ENCODE measurements around the gene THAP12.
A peak's percentile ranks its signal among the peaks of the same experiment; 100 is the strongest.
"Not testable (repeated sequence)": the region's sequence is repeated elsewhere in the genome, so short reads cannot be mapped to it uniquely, and the experiment has no call there.

Gene THAP12, protein sequence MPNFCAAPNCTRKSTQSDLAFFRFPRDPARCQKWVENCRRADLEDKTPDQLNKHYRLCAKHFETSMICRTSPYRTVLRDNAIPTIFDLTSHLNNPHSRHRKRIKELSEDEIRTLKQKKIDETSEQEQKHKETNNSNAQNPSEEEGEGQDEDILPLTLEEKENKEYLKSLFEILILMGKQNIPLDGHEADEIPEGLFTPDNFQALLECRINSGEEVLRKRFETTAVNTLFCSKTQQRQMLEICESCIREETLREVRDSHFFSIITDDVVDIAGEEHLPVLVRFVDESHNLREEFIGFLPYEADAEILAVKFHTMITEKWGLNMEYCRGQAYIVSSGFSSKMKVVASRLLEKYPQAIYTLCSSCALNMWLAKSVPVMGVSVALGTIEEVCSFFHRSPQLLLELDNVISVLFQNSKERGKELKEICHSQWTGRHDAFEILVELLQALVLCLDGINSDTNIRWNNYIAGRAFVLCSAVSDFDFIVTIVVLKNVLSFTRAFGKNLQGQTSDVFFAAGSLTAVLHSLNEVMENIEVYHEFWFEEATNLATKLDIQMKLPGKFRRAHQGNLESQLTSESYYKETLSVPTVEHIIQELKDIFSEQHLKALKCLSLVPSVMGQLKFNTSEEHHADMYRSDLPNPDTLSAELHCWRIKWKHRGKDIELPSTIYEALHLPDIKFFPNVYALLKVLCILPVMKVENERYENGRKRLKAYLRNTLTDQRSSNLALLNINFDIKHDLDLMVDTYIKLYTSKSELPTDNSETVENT

DNA sequence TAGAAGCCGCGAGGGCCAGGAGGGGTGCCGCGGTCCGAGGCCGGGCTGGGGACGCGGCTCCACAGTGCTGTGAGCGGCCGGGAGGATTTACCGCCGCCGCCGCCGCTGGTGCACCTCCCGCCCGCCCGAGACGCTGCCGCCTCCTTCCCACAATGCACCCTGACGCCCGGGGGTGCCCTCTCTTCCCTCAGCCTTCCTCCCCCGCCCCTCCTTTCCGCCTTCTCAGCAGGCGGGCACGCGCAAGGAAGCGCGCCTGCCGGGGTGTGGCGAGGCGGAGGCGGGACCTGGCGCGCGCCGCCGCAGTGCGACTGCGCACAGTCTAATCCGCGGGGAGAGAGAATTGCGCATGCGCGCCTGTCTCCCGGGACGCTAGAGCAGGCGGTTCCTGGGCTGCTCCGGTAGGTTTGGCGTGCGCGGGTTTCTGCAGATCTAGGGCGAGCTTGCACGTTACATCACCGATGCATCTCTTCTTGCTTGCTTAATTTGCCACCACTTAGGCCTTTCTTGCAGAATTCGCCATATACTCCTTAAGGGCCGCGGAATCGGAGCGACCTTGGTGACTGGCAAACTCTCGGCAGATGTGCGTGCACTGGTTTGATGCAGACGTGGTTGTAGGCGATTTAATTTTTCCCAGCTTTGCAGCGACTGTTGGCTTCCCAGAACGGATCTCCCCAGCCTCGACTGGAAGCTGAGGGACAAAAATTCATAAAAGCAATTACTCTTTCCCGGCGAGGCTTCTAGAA is at the start of gene THAP12, which contains the start of gene GVQW3:
Gene THAP12 (minus strand): TSS at position 156 of the 743 bp plus-strand sequence. CDS start 296 bp downstream, outside the sequence.
Gene GVQW3 (plus strand): TSS at position 347 of the 743 bp plus-strand sequence. CDS start 506 bp downstream, outside the sequence.
- Mint-ChIP-seq H3K27ac (peak within 1 kb of the TSS; percentile 92), H3K36me3 (ENCODE audit: low read depth) (no peaks in the 10 kb centered on the region), H3K4me3 (peak within 1 kb of the TSS; percentile 97), H3K4me1 (ENCODE audit: low read depth) (peaks cover 69% of the 10 kb centered on the region), H3K9me3 (no peaks in the 10 kb centered on the region), H3K27me3 (no peaks in the 10 kb centered on the region)

DNA sequence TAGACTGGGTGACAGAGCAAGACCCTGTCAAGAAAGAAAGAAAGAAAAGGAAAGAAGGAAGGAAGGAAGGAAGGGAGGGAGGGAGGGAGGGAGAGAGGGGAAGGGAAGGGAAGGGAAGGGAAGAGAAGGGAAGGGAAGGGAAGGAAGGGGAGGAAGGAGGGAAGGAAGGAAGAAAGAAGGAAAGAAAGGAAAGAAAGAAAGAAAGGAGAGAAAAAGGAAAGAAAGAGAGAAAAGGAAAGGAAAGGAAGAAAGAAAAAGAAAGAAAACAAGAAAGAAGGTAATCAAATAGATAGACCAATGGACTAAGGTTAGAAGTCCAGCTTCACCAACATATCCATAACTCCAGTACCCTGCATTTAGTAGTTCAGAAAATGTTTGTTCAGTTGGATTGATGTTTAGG is 45.7 kb upstream of the THAP12 start:
- no peaks in the 10 kb centered on the region for H3K9me3 Mint-ChIP-seq
- H3K4me3 Mint-ChIP-seq, result no peak overlapping the region
- peaks cover 14% of the 10 kb centered on the region for H3K27me3 Mint-ChIP-seq
- H3K36me3 Mint-ChIP-seq (ENCODE audit: low read depth), result no peaks in the 10 kb centered on the region
- peaks cover 12% of the 10 kb centered on the region for H3K4me1 Mint-ChIP-seq (ENCODE audit: low read depth)
- no peak overlapping the region for H3K27ac Mint-ChIP-seq

DNA sequence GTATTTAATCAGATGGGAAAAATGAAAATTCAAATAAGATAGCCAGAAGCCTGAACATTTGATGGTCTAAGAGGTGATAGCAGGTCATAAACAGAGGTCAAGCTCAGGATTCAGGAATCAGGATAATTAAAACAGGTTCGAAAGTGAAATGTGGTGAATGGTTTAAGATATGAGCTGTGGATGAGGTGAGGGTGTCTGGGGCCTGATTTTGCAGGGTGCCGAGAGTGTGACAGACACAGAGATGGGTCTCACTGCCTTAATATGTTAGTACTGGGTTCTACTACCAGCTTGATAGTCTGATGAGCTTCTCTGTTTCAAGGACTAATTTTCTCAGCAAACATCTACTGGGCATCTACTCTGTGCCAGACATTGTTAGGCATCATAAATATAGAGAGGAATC is 44.0 kb upstream of the THAP12 start:
- peaks cover 14% of the 10 kb centered on the region for H3K27me3 Mint-ChIP-seq
- no peaks in the 10 kb centered on the region for H3K9me3 Mint-ChIP-seq
- no peaks in the 10 kb centered on the region for H3K36me3 Mint-ChIP-seq (ENCODE audit: low read depth)
- peaks cover 12% of the 10 kb centered on the region for H3K4me1 Mint-ChIP-seq (ENCODE audit: low read depth)
- no peak overlapping the region for H3K4me3 Mint-ChIP-seq
- H3K27ac Mint-ChIP-seq, result peak overlapping the region; percentile 7

DNA sequence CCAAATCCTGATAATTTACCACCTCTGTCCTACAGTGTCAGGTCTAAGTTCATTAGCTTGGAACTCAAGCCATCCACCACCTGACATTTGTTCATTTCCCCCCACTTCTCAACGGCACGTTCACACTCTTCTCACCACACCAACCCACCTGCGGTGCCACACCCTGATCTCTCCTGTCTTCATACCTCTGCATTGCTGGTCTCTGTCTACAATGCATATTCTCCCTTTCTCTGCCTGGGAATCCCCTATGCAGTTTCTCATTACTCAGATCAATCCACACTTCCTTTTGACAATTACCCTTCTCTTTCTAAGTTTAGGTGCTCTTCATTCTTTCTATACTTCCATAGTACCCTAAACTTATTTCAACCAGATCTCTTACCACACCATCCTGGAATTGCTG is 43.4 kb upstream of the THAP12 start:
- H3K9me3 Mint-ChIP-seq, result no peaks in the 10 kb centered on the region
- peak overlapping the region; percentile 7 for H3K27ac Mint-ChIP-seq
- no peak overlapping the region for H3K4me3 Mint-ChIP-seq
- peaks cover 12% of the 10 kb centered on the region for H3K4me1 Mint-ChIP-seq (ENCODE audit: low read depth)
- H3K27me3 Mint-ChIP-seq, result peaks cover 10% of the 10 kb centered on the region
- H3K36me3 Mint-ChIP-seq (ENCODE audit: low read depth), result no peaks in the 10 kb centered on the region

DNA sequence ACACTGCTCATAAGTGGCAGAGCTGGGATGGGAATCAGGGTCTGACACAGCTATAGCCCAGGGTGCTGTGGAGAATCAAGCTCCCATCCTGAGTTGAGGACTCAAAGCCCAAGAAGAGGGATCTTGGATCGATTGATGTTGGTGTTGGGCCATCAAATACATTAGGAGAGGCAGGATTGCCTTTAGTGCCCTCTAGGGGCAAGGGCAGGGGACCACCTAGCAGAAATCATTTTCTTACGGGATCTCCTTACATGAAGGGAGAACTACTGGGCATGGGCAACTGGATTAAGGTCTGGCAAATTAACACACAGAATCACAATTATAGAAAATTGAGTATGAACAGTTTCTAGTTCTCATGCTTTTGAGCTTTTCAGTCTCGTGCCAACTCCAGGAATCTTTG is 39.0 kb upstream of the THAP12 start:
- H3K27me3 Mint-ChIP-seq, result peaks cover 8% of the 10 kb centered on the region
- peaks cover 8% of the 10 kb centered on the region for H3K4me1 Mint-ChIP-seq (ENCODE audit: low read depth)
- no peak overlapping the region for H3K4me3 Mint-ChIP-seq
- no peak overlapping the region for H3K27ac Mint-ChIP-seq
- H3K9me3 Mint-ChIP-seq, result no peaks in the 10 kb centered on the region
- H3K36me3 Mint-ChIP-seq (ENCODE audit: low read depth), result no peaks in the 10 kb centered on the region

DNA sequence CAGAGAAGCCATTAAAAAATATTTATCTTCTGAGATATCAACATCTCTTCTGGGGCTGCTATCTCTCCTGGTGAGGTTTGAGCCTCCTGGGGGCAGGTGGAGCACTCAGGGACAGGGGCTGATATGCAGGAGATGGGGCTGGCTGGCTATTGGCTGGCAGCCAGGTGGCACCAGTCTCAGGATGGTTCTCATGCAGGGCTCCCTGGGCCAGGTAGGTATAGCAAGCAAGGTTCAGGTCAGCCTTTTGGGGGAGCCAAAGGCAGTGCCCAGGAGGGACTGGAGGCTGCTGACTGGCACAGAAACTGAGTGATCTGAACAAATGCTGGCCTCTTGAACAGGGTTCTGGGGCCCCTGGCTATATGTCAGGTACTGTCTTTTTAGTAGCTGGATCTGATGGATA is 34.1 kb upstream of the THAP12 start:
- Mint-ChIP-seq H3K4me1 (ENCODE audit: low read depth) (no peaks in the 10 kb centered on the region), H3K27ac (no peak overlapping the region), H3K36me3 (ENCODE audit: low read depth) (no peaks in the 10 kb centered on the region), H3K4me3 (no peak overlapping the region), H3K9me3 (no peaks in the 10 kb centered on the region), H3K27me3 (peaks cover 12% of the 10 kb centered on the region)

DNA sequence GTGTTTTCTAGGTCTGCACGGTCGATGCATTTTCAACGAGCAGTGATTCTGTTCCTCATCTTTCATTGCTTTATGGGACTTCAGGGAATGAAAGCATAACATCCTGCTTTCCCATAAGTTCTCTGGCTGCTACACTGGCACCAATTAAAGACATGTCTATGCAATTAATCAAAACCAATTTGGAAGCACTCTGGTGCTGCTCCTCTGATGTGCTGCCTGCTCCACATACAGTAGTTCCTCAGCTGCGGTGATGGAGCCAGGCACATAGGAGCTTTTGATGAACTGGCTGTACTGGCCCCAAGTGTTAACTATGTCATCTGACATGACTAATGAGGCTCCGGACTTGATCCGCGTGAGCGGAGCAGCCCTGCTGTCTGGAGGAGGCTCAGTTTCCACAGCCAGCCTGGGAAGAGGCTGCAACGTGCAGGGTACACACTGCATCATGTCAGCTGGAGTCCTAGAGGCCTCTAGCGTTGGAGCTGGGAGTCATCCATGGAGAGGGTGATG is 30.0 kb upstream of the THAP12 start:
- Mint-ChIP-seq H3K4me1 (ENCODE audit: low read depth) (no peaks in the 10 kb centered on the region), H3K9me3 (no peaks in the 10 kb centered on the region)

DNA sequence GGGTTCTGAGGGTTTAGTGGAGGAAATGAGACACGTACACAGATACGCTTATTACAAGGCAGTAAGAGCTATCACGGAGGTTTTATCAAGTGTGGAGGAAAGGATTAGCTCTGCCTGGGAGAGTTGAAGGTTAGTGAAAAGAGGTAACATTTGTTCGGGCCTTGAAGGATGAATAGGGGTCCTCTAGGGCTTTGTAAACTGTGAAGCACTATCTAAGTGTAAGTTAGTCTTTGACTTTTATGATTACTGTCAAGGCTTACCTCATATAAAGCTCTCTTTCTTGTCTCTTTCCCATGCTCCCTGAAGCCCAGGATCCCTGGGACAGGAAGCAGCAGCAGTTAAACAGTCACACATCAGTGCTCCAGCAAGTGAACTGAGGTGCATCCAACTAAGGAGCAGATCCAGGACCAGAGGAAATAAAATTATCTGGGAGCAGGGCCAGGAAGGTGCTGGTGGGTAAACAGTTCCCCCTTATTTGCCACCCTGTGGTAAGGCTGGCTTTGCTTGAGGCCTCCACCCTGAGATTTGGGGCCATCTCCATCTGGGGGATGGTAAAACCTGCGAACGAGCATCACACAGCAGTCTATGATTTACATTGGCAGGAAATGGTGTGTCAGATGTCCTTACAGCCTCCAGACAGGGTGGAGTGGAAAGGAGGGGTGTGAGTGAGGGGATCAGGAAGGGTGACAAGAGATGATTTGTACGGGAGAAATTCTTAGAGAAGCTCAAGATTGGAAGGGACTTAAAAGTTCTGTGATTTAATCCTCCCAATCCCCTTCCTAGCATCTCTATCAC is 27.4 kb upstream of the THAP12 start:
- H3K36me3 Mint-ChIP-seq (ENCODE audit: low read depth), result no peaks in the 10 kb centered on the region
- H3K9me3 Mint-ChIP-seq, result no peaks in the 10 kb centered on the region
- peaks cover 3% of the 10 kb centered on the region for H3K27me3 Mint-ChIP-seq
- no peaks in the 10 kb centered on the region for H3K4me1 Mint-ChIP-seq (ENCODE audit: low read depth)
- H3K27ac Mint-ChIP-seq, result no peak overlapping the region
- H3K4me3 Mint-ChIP-seq, result no peak overlapping the region

More for the DNA sequence above, 30.0 kb upstream of the THAP12 start:
- Mint-ChIP-seq H3K27me3 (peaks cover 3% of the 10 kb centered on the region), H3K36me3 (ENCODE audit: low read depth) (no peaks in the 10 kb centered on the region), H3K4me3 (no peak overlapping the region), H3K27ac (no peak overlapping the region)

DNA sequence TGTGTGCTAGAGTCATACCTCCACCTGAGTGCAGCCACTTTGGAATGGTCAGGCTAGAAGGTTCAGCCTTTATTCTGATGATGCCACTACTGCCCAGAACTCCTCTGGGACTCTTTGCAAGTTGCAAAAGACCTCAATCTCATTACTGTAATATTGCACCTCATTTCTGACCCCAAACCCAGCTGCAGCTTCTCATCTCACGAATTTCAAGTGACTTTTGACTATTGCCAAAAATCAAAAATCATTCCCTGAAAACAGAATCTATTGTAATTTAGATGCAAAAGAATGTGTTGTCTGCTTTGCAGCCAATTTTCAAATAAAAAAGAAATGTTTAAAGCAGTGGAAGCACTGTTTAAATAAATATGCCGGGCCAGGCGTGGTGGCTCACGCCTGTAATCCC is 25.4 kb upstream of the THAP12 start:
- no peaks in the 10 kb centered on the region for H3K4me1 Mint-ChIP-seq (ENCODE audit: low read depth)
- no peaks in the 10 kb centered on the region for H3K9me3 Mint-ChIP-seq
- H3K27ac Mint-ChIP-seq, result no peak overlapping the region
- H3K36me3 Mint-ChIP-seq (ENCODE audit: low read depth), result no peaks in the 10 kb centered on the region
- no peaks in the 10 kb centered on the region for H3K27me3 Mint-ChIP-seq
- H3K4me3 Mint-ChIP-seq, result no peak overlapping the region

DNA sequence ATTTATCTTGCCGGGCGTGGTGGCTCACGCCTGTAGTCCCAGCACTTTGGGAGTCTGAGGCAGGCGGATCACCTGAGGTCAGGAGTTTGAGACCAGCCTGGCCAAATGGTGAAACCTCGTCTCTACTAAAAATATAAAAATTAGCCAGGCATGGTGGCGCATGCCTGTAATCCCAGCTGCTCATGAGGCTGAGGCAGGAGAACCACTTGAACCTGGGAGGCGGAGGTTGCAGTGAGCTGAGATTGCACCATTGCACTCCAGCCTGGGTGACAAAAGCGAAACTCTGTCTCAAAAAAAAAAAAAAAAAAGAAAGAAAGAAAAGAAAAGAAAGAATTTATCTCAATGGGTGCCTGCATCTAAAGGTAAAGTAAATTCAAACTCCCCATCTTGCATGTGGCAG is 20.6 kb upstream of the THAP12 start:
- H3K27me3 Mint-ChIP-seq; H3K9me3 Mint-ChIP-seq; H3K4me3 Mint-ChIP-seq; H3K4me1 Mint-ChIP-seq (ENCODE audit: low read depth); H3K27ac Mint-ChIP-seq; H3K36me3 Mint-ChIP-seq (ENCODE audit: low read depth): not testable (repeated sequence)

DNA sequence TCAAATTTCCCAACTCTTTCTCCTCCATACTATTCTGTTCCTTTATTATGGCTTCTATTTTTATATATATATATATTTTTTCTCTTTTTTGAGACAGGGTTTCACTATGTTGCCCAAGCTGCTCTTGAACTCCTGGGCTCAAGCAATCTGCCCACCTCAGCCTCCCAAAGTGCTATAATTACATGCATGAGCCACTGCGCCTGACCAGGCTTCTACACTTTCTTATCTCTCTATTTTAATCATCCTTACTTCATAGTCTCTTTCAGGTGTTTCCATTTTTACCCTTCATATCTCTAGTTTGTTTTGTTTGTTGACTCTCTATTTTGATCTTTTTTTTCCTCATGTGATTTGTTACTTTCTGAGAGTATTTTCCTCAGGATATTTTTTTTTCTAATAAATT is 20.0 kb upstream of the THAP12 start:
- H3K4me3 Mint-ChIP-seq, result no peak overlapping the region
- H3K27me3 Mint-ChIP-seq, result no peaks in the 10 kb centered on the region
- H3K36me3 Mint-ChIP-seq (ENCODE audit: low read depth), result no peaks in the 10 kb centered on the region
- no peaks in the 10 kb centered on the region for H3K9me3 Mint-ChIP-seq
- no peaks in the 10 kb centered on the region for H3K4me1 Mint-ChIP-seq (ENCODE audit: low read depth)
- no peak overlapping the region for H3K27ac Mint-ChIP-seq

DNA sequence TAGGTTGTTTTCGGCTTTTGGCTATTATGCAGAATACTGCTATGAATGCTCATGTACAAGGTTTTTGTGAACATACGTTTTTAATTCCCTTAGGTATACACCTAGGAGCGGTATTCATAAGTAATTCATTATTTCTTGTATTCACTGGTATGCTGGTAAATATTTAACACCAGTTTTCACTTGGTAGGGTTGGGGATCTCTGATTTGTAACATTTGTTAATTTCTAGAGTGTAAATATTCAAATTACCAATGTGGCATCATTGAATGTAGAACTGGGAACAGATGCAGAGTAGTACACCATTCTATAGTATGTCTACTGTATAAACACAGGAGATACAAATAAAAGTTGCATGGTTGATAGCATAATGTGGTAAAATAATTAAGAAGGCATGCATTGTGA is 16.5 kb upstream of the THAP12 start:
- H3K27me3 Mint-ChIP-seq, result no peaks in the 10 kb centered on the region
- H3K4me1 Mint-ChIP-seq (ENCODE audit: low read depth), result no peaks in the 10 kb centered on the region
- H3K9me3 Mint-ChIP-seq, result no peaks in the 10 kb centered on the region
- H3K36me3 Mint-ChIP-seq (ENCODE audit: low read depth), result no peaks in the 10 kb centered on the region
- H3K4me3 Mint-ChIP-seq, result no peak overlapping the region
- no peak overlapping the region for H3K27ac Mint-ChIP-seq

DNA sequence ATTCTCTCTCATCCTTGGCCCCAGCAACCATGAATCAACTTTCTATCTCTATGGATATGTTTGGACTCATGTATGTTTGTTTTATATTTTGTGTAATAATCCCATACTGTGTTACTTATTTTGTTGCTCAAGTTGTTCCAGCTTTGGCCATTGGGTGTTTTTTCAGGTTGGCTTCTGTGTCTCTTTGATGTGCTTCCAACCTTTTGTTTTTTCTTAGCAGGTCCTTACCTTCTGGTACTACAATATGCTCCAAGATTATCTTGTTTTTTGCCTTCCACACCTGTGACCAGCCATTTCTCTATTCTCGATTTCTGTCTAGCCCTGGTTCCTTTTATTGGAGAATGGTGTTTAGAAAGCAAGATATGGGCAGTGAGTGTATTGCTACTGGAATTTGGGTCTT is 14.4 kb upstream of the THAP12 start:
- Mint-ChIP-seq H3K27ac (no peak overlapping the region), H3K4me3 (no peak overlapping the region), H3K4me1 (ENCODE audit: low read depth) (no peaks in the 10 kb centered on the region), H3K36me3 (ENCODE audit: low read depth) (no peaks in the 10 kb centered on the region), H3K27me3 (no peaks in the 10 kb centered on the region), H3K9me3 (no peaks in the 10 kb centered on the region)

DNA sequence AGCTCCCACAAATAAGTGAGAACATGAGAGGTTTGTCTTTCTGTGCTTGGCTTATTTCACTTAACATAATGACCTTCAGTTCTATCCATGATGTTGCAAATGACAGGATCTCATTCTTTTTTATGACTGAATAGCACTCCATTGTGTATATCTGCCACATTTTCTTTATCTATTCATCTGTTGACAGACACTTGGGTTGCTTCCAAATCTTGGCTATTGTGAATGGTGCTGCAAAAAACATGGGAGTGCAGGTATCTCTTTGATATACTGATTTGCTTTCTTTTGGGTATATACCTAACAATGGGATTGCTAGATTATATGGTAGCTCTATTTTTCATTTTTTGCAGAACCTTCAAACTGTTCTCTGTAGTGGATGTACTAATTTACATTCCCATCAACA is 13.5 kb upstream of the THAP12 start:
- no peaks in the 10 kb centered on the region for H3K27me3 Mint-ChIP-seq
- no peak overlapping the region for H3K4me3 Mint-ChIP-seq
- H3K27ac Mint-ChIP-seq, result no peak overlapping the region
- H3K4me1 Mint-ChIP-seq (ENCODE audit: low read depth), result no peaks in the 10 kb centered on the region
- H3K9me3 Mint-ChIP-seq, result no peaks in the 10 kb centered on the region
- no peaks in the 10 kb centered on the region for H3K36me3 Mint-ChIP-seq (ENCODE audit: low read depth)
